GM12872 (cell line): Measurements from ENCODE around the gene CTNNBL1.

Experiments
- TF ChIP-seq, protein P1 (sequence below): IDR thresholded peaks from 3 replicates; pipeline ENCODE4 v1.5.1; 2011; ENCODE audit warnings: low read depth, mild to moderate bottlenecking, low read length, moderate library complexity; ENCODE audit not compliant: insufficient read depth

Gene CTNNBL1

DNA sequence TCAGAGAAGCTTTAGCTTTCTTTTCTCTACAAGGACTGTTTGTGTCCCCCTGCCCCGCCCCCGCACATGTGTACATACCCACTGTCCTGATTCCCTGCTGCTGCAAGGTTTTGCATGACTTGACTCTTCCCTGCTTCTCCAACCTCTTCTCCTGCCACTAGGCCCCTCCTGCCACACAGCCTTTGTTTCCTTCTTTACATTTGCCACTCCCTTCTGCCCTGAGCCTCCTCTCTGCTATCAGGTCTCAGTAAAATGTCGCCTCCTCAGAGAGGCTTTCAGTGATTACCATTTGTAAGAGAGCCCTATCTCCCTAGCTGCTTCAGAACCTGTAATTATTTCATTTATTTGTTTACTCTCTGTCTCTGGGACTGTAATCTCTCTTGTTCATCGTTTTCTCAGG, 152.7 kb downstream of the CTNNBL1 start:
- TF ChIP-seq, protein P1, sequence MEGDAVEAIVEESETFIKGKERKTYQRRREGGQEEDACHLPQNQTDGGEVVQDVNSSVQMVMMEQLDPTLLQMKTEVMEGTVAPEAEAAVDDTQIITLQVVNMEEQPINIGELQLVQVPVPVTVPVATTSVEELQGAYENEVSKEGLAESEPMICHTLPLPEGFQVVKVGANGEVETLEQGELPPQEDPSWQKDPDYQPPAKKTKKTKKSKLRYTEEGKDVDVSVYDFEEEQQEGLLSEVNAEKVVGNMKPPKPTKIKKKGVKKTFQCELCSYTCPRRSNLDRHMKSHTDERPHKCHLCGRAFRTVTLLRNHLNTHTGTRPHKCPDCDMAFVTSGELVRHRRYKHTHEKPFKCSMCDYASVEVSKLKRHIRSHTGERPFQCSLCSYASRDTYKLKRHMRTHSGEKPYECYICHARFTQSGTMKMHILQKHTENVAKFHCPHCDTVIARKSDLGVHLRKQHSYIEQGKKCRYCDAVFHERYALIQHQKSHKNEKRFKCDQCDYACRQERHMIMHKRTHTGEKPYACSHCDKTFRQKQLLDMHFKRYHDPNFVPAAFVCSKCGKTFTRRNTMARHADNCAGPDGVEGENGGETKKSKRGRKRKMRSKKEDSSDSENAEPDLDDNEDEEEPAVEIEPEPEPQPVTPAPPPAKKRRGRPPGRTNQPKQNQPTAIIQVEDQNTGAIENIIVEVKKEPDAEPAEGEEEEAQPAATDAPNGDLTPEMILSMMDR: no peak

DNA sequence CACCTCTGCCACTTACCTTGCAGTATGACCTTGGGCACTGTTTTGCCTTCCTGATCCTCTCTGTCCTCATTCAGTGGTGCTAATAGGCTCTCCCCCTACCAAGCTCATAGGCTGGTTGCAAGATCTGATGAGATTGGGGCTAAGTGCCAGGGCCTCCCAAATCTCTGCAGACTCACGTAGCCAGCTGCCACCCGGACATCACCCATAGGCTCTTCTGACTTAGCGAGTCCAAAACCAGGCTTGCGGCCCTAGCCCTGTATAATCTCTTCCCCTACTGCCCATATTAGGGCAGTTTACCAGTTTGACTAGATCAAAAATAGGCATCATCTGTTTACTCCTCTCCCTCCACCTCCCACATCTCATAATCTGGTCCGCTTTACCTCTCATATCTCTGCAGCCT, 154.9 kb downstream of the CTNNBL1 start:
- TF ChIP-seq, protein P1: no peak

DNA sequence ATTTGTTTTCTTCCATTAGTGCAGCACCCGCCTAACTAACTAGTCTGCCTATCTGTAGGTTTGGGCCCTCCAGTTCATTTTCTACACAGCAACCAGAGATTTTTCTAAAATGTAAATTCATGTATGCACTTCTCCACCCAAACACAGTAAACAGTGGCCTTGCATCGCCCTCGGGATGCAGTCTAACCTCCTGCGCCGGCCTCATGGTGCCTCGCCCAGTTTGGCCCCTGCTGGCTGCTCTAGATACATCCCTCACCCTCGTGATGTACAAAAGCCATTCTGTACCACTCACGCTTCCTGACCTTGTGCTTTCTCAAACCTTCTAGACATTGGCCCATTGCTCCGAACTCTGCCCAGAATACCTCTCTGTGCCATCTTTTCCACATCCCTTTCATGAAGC, 155.3 kb downstream of the CTNNBL1 start:
- TF ChIP-seq, protein P1: no peak

DNA sequence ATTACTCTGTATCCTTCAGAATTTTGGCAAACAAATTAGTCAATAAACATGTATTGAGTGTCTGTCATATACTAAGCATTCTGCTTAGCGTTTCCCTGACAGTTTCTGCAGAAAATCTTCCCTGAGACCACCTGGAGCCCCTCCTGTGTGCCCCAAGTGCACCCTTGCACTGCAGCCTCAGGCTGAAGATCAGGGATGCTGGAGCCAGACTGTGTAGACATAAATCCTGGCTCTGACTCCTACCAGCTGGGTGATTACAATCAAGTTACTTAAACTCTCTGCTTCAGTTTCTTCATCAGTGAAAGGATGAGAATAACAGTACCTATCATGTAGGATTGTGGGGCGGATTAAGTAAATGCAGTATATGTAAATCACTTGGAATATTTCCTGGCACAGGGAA, 155.7 kb downstream of the CTNNBL1 start:
- TF ChIP-seq, protein P1: no peak

DNA sequence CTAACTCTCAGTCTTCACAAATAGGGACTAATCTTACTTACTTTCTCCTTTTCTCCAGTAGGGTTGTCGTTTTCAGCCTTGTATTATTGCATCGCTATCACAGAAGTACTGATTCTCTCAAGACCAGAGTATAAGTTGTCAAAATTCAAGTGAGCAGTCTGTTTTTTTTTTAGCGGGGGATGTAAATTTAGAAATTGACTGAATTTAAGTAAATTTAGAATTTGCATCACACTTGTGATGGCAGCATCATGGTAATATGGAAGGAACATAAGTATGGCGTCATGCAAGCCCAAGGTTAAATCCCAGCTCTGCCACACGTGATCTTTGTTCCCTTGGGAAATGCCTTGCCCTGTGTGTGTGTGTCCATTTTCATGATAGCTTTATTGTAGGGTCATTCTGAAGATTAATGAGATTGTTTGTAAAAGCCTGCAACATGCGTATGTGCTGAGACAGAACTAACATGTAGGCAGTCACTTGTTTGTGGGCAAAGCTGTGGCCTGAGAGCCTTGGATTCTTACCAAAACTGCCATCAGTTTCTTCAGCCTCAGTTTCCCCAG, 156.3 kb downstream of the CTNNBL1 start:
- TF ChIP-seq, protein P1: no peak

DNA sequence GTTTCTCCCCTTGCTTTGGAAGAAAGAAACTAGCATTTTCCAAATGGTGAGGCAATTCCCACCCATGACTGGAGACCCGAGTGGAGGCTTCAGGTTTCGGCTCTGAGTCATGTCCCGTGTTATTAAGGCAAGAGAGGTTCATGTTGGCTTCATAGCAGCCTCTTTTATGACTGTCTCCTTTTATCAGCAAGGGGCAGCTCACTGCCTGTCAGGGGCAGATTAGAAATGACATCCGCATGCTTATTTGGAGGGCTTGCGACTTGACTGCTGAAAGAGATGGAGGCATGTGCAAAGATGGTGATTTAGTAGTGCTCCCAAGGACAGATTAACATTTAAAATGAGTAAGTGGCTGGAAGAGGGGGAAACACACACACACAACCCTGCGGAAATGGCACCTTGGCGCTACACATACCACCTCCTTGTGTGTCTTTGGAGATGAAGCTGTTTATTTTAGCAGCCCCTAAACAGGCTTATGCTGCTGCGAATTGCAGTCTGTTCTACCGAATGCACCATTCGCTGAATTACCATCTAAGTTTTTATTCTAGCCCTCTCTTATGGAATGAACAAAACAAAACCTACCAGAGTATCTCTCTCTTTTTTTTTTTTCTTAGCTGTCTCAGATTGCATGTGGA, 157.0 kb downstream of the CTNNBL1 start:
- TF ChIP-seq, protein P1: no peak

DNA sequence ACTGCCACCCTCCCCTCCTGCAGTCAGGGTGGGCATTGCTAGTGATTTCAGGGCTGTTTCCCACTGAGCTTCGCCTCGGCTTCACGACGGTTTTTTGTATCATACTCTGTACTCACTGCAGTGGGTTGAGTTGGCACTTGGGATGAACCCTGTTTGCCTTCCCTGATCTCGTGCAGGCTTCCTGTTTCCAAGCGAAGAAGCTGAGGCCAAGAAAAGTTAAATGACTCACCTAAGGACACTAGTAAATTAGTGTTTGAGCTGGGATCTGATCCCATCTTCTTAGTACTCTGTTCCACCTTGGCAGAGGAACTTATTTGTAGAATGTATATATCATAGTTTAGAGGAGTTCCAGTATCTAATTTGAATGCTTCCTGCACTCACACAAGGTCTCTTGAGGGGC, 158.8 kb downstream of the CTNNBL1 start:
- TF ChIP-seq, protein P1: no peak
